ENCODE measurements around the gene C2orf92. TPM values are rescaled to one million over a fixed set of nuclear protein-coding genes. Genes with fewer than 3 reads are reported as not detected.

The C2orf92 gene
- total RNA-seq, 1 experiment from 2014 or later: 10.2 TPM

DNA sequence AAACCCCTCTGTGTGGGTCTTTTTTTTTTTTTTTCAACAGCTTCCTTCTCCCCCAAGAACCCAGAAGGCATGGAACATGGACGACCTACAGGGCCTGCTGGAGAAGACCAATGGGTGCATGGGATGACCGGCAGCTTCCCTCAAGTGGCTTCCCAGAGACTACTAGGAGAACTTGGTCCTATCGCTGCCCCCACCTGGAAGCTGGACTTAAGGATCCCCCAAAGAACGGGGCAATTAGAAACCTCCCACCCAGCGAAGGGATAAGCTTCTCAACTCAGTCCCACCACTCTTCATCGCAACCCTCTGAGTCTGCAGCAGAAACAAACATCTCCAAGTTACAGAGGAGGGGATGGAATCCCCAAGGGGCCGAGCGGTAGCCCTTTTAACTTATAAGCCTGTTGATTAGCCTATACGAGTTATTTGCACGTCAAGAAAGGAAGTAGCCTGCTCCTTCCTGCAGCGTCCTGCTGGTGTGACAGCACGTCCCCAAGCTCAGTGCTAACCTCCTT, 7.1 kb upstream of the C2orf92 start:
- POLR2A ChIA-PET: interaction anchor here (3.9 kb wide), 1 partner anchor 16 kb away, joined by 82 read pairs; the partner anchor contains the start of gene COX5B
- Histone ChIP-seq H3K4me3 (ENCODE audit: low read depth, low read length) (peak overlapping the region; percentile 73), H3K36me3 (ENCODE audit: control insufficient read depth, insufficient read depth, low read length) (no peaks in the 10 kb centered on the region; the same call in 1 of the 2 replicates), H3K4me1 (peaks cover 6% of the 10 kb centered on the region), H3K27me3 (replicated peaks; ENCODE audit: control insufficient read depth, insufficient read depth, low read length) (no peaks in the 10 kb centered on the region), H3K9me3 (no peaks in the 10 kb centered on the region)
- H3K9me3 Mint-ChIP-seq (ENCODE audit: unreplicated experiment): no peaks in the 10 kb centered on the region
- CTCF ChIA-PET: interaction anchor here (1.4 to 4.0 kb wide), 3 partner anchors 16 to 72 kb away, joined by 7 to 42 read pairs (median 29); partner anchors contain the start of genes ANKRD36B and COX5B
- H3K27me3 Mint-ChIP-seq (ENCODE audit: insufficient read depth, unreplicated experiment): no peaks in the 10 kb centered on the region
- peaks cover 34% of the 10 kb centered on the region for H3K36me3 Mint-ChIP-seq (ENCODE audit: insufficient read depth, unreplicated experiment)
- TF ChIP-seq, protein P1, sequence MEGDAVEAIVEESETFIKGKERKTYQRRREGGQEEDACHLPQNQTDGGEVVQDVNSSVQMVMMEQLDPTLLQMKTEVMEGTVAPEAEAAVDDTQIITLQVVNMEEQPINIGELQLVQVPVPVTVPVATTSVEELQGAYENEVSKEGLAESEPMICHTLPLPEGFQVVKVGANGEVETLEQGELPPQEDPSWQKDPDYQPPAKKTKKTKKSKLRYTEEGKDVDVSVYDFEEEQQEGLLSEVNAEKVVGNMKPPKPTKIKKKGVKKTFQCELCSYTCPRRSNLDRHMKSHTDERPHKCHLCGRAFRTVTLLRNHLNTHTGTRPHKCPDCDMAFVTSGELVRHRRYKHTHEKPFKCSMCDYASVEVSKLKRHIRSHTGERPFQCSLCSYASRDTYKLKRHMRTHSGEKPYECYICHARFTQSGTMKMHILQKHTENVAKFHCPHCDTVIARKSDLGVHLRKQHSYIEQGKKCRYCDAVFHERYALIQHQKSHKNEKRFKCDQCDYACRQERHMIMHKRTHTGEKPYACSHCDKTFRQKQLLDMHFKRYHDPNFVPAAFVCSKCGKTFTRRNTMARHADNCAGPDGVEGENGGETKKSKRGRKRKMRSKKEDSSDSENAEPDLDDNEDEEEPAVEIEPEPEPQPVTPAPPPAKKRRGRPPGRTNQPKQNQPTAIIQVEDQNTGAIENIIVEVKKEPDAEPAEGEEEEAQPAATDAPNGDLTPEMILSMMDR (IDR thresholded peaks at IDR 0.05; ENCODE audit: insufficient read depth in 1 of 2, low read depth in 1 of 2, low read length in 1 of 2, severe bottlenecking in 1 of 2, unreplicated experiment in 1 of 2): no peak
- H3K27ac Mint-ChIP-seq (ENCODE audit: unreplicated experiment): peak overlapping the region; percentile 95
- H3K4me3 Mint-ChIP-seq (ENCODE audit: unreplicated experiment): peak overlapping the region; percentile 94
- peaks cover 11% of the 10 kb centered on the region for H3K4me1 Mint-ChIP-seq (ENCODE audit: low read depth, unreplicated experiment)
- no peak for DNase-seq
- intact Hi-C loops (cut with micrococcal nuclease; ENCODE audit: unreplicated experiment): no loop called here
- TSS peak; percentile 58 for BruUV-seq (replicated peaks)

DNA sequence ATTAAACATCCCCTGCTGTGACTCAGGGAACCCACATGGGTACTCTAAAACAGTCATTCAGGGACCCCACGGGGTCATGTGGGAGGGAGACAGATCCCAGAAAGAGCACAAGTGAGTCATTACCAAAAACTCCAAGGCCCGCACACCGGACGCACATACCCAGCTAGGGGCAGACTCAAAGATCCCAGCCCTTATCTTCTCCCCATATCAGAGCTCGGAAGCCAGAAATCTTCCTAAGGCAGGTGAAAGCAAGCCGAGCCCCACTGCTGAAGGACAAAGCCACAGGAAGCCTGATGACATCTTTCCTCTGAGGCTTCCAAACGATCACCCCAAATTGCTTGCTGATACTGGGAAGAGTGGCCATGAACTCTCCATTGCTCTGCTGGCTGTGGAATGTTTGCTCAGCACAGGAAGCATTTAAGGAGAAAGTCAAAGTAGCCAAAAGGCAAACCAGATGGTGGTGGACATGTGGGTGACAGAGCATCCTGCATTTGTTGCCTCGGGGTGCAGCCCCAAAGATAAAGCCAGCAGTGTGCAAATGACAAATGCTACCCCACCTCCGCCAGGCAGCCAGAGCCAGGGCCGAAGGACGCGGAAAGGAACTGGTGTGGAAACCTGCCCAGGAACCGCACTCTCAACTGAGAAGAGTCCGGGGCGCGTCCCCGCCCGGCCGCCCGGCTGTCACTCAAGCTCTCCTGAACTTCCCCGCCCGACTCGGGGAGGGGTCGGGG, 6.5 kb upstream of the C2orf92 start:
- Histone ChIP-seq H3K4me1 (peaks cover 6% of the 10 kb centered on the region), H3K4me3 (ENCODE audit: low read depth, low read length) (peak overlapping the region; percentile 73), H3K27me3 (replicated peaks; ENCODE audit: control insufficient read depth, insufficient read depth, low read length) (no peaks in the 10 kb centered on the region), H3K36me3 (ENCODE audit: control insufficient read depth, insufficient read depth, low read length) (no peaks in the 10 kb centered on the region; the same call in 1 of the 2 replicates), H3K9me3 (no peaks in the 10 kb centered on the region)
- Mint-ChIP-seq H3K27ac (ENCODE audit: unreplicated experiment) (peak overlapping the region; percentile 95), H3K4me1 (ENCODE audit: low read depth, unreplicated experiment) (peaks cover 11% of the 10 kb centered on the region), H3K36me3 (ENCODE audit: insufficient read depth, unreplicated experiment) (peaks cover 28% of the 10 kb centered on the region), H3K4me3 (ENCODE audit: unreplicated experiment) (peak overlapping the region; percentile 94), H3K27me3 (ENCODE audit: insufficient read depth, unreplicated experiment) (no peaks in the 10 kb centered on the region), H3K9me3 (ENCODE audit: unreplicated experiment) (no peaks in the 10 kb centered on the region)
- ChIA-PET POLR2A (interaction anchor here (0.6 to 3.9 kb wide), 2 partner anchors 11 to 17 kb away, joined by 4 to 82 read pairs; partner anchors contain the start of gene COX5B), CTCF (interaction anchor here (0.6 to 4.0 kb wide), 4 partner anchors 17 to 1896 kb away, joined by 3 to 42 read pairs (median 18); partner anchors contain the start of genes ANKRD36B and COX5B)
- intact Hi-C loops (cut with micrococcal nuclease; ENCODE audit: unreplicated experiment): no loop called here
- BruUV-seq (replicated peaks): no TSS peak
- TF ChIP-seq, protein P1 (IDR thresholded peaks at IDR 0.05; ENCODE audit: insufficient read depth in 1 of 2, low read depth in 1 of 2, low read length in 1 of 2, severe bottlenecking in 1 of 2, unreplicated experiment in 1 of 2): no peak
- peak; percentile 80 to 84 for DNase-seq

DNA sequence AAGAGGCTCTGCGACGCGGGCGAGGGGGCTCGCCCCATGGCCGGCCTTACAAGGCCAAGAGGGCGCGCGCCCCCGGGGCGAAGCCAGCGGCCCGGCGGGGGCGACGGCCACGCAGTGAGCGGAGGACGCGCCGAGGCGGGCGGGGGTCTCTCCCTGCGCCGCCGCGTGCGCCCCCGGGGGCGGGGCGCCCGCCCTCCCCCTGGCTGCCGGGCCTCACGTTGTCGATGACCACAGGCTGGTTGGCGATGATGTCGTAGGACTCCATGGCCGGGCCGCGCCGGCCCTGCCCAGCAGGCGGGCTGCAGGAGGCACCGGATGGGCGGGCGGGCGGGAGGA, 5.9 kb upstream of the C2orf92 start:
- ChIA-PET CTCF (interaction anchor here (0.6 to 4.0 kb wide), 11 partner anchors 10 to 1896 kb away, joined by 3 to 42 read pairs (median 7); partner anchors contain the start of genes ANKRD36B and COX5B), POLR2A (interaction anchor here (0.6 to 3.9 kb wide), 2 partner anchors 10 to 18 kb away, joined by 4 to 82 read pairs; partner anchors contain the start of gene COX5B)
- H3K27me3 ChIP-seq (replicated peaks; ENCODE audit: control insufficient read depth, insufficient read depth, low read length): no peaks in the 10 kb centered on the region
- H3K9me3 ChIP-seq: no peaks in the 10 kb centered on the region
- intact Hi-C loops (cut with micrococcal nuclease; ENCODE audit: unreplicated experiment): no loop called here
- no TSS peak for BruUV-seq (replicated peaks)
- Mint-ChIP-seq H3K36me3 (ENCODE audit: insufficient read depth, unreplicated experiment) (peaks cover 25% of the 10 kb centered on the region), H3K27me3 (ENCODE audit: insufficient read depth, unreplicated experiment) (no peaks in the 10 kb centered on the region), H3K27ac (ENCODE audit: unreplicated experiment) (peak overlapping the region; percentile 98), H3K4me1 (ENCODE audit: low read depth, unreplicated experiment) (peaks cover 11% of the 10 kb centered on the region), H3K9me3 (ENCODE audit: unreplicated experiment) (no peaks in the 10 kb centered on the region), H3K4me3 (ENCODE audit: unreplicated experiment) (peak overlapping the region; percentile 94)
- peak overlapping the region; percentile 73 for H3K4me3 ChIP-seq (ENCODE audit: low read depth, low read length)
- no peaks in the 10 kb centered on the region; the same call in 1 of the 2 replicates for H3K36me3 ChIP-seq (ENCODE audit: control insufficient read depth, insufficient read depth, low read length)
- no peak for DNase-seq
- peaks cover 6% of the 10 kb centered on the region for H3K4me1 ChIP-seq
- TF ChIP-seq, protein P1 (IDR thresholded peaks at IDR 0.05; ENCODE audit: insufficient read depth in 1 of 2, low read depth in 1 of 2, low read length in 1 of 2, severe bottlenecking in 1 of 2, unreplicated experiment in 1 of 2): no peak

Measured in Caco-2 (cell line).